Fibroblast of the aortic adventitia (primary cell): Measurements from ENCODE around the gene ACOT11. TPM values are rescaled to one million over a fixed set of nuclear protein-coding genes. Genes with fewer than 3 reads are reported as not detected.

ENCODE experiments used
- DNase-seq: peaks from one replicate; pipeline ENCODE4 v3.0.0-alpha.2; 2010; ENCODE audit warnings: low read depth
- H3K4me3 ChIP-seq: 2 replicates; pipeline ENCODE4 v1.5.1; 2011; ENCODE audit warnings: low read depth, mild to moderate bottlenecking, control low read depth, low read length, moderate library complexity
- small RNA-seq: library from RNA; depleted of rRNA; stranded (forward); fragments of <200 nt; gene quantifications from one replicate; pipeline ENCODE3, GENCODE V24; 2012
- total RNA-seq: library from RNA; depleted of rRNA; stranded (reverse); fragments of >200 nt; gene quantifications from 2 replicates; pipeline ENCODE4 v1.2.3, GENCODE V29; 2012; ENCODE audit warnings: low replicate concordance
- TF ChIP-seq, protein P1 (sequence below): IDR thresholded peaks from 2 replicates; pipeline ENCODE4 v1.5.1; 2011; ENCODE audit warnings: mild to moderate bottlenecking, low read length, control low read depth, inconsistent platforms; ENCODE audit not compliant: insufficient read depth

Gene ACOT11
- total RNA-seq, 1 donor: 3.9 TPM

DNA sequence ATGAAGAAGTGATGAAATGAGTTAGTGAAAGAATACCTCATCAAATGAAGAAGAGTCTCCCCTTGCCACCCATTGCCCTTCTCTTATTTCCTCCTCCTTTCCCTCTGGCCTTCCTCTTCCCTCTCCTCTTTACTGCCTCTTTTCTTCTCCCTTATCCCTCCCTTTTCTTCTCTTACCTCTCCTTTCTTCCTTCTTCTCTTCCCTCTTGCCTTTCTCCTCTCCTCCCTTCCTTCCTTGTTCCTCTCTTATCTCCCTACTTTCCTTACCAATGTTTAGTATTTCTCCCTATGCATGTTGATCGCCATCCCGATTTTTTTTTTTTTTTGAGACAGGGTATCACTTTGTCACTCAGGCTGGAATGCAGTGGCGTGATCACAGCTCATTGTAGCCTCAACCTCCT lies 102.4 kb downstream of the ACOT11 start:
- TF ChIP-seq, protein P1, sequence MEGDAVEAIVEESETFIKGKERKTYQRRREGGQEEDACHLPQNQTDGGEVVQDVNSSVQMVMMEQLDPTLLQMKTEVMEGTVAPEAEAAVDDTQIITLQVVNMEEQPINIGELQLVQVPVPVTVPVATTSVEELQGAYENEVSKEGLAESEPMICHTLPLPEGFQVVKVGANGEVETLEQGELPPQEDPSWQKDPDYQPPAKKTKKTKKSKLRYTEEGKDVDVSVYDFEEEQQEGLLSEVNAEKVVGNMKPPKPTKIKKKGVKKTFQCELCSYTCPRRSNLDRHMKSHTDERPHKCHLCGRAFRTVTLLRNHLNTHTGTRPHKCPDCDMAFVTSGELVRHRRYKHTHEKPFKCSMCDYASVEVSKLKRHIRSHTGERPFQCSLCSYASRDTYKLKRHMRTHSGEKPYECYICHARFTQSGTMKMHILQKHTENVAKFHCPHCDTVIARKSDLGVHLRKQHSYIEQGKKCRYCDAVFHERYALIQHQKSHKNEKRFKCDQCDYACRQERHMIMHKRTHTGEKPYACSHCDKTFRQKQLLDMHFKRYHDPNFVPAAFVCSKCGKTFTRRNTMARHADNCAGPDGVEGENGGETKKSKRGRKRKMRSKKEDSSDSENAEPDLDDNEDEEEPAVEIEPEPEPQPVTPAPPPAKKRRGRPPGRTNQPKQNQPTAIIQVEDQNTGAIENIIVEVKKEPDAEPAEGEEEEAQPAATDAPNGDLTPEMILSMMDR: no peak

GRCh38 chr1:54651608-54652007 lies 103.6 kb downstream of the ACOT11 start:
- no peak overlapping the region for H3K4me3 ChIP-seq
- TF ChIP-seq, protein P1: no peak
- no peak for DNase-seq

More for the DNA sequence above, 102.4 kb downstream of the ACOT11 start:
- DNase-seq: no peak
- no peak overlapping the region for H3K4me3 ChIP-seq

GRCh38 chr1:54652168-54652567 lies 104.1 kb downstream of the ACOT11 start:
- H3K4me3 ChIP-seq: no peak overlapping the region
- TF ChIP-seq, protein P1: no peak
- no peak for DNase-seq

- no peak for DNase-seq
- no peak overlapping the region for H3K4me3 ChIP-seq
- TF ChIP-seq, protein P1: no peak
Observed at GRCh38 chr1:54653036-54653435, 105.0 kb downstream of the ACOT11 start.

DNA sequence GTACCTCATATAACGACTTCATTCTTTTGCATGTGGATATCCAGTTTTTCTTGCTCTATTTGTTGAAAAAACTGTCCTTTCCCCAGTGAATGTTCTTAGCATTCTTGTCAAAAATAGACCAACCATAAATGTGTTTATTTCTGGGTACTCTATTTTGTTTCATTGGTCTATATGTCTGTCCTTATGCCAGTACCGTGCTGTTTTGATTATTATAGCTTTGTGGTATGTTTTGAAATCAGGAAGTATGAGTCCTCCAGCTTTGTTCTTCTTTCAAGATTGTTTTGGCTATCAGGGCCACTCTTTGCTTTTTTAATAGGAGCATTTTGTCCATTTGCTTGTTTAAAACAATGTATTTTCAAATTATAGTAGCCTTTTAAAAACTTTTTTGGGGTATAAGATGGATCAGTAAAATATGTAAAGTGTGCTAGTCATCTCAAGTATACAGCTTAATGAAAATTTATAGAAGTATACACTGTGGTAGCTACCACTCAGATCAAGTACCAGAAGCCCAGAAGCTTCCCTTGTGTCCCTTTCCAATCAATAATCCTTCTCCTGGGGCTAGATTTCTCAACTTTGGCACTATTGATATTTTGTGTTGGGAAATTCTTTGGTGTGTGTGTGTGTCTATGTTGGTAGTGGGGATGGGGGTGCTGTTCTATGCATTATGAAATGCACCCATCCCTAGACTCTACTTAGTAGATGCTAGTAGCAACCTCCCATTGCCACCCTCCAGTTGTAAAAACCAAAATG lies 110.3 kb downstream of the ACOT11 start:
- H3K4me3 ChIP-seq: no peak overlapping the region
- DNase-seq: no peak
- TF ChIP-seq, protein P1: no peak

Small RNA genes within 50 kb of the gene (small RNA-seq; reads per million reads assigned to genes)
- not detected for gene AC099796.2

Other genes starting within 250 kb of the ACOT11 start
- gene SSBP3, start 141.8 kb upstream of the ACOT11 start, total RNA-seq: 7.7 and 11.7 TPM in 2 replicates
- not detected in 2 replicates for gene FAM151A, start 75.3 kb downstream of the ACOT11 start, total RNA-seq
- gene MROH7, start 93.6 kb downstream of the ACOT11 start, total RNA-seq: 0.27 TPM in 1 of 2 replicates, not detected in the other
- 19.3 and 28.0 TPM in 2 replicates for gene TTC4, start 167.6 kb downstream of the ACOT11 start, total RNA-seq
- gene PARS2, start 216.3 kb downstream of the ACOT11 start, total RNA-seq: 3.8 and 4.1 TPM in 2 replicates